HCT116 (cell line): Measurements from ENCODE around the gene NCDN. TPM values are rescaled to one million over a fixed set of nuclear protein-coding genes. Genes with fewer than 3 reads are reported as not detected.

ENCODE experiments used
- ATAC-seq: fragments of 200-7000 bp; cut with Tn5 transposase; 2 replicates; pipeline ENCODE4 v1.9.1; 2020; ENCODE audit warnings: mild to moderate bottlenecking, moderate library complexity
- BruUV-seq: library from RNA; stranded (reverse); fragments of 400-500 nt; replicated peaks from 2 replicates; lab custom pipeline; 2021; lab: Mats Ljungman, UMichigan
- CTCF ChIA-PET: fragments of 300-600 bp; sonication (Branson Sonifier 250); formaldehyde crosslinking; loops from one replicate; lab custom pipeline; 2021; ENCODE audit warnings: antibody characterized with exemption; lab: Charles Lee
- POLR2A ChIA-PET: fragments of 300-600, 350-600 bp; sonication (Branson Sonifier 250); formaldehyde crosslinking; loops from one replicate; lab custom pipeline; 2021; ENCODE audit warnings: antibody characterized with exemption; lab: Charles Lee
- RAD21 ChIA-PET, 2 experiments: fragments of 300-600 bp; sonication (Branson Sonifier 250); formaldehyde crosslinking; loops; one replicate each; lab custom pipeline; 2023; ENCODE audit warnings: low total read pairs in 2 of 2; ENCODE audit not compliant: uncharacterized antibody in 2 of 2, unreplicated experiment in 2 of 2, low non-redundant PET in 1 of 2; lab: Charles Lee
- DNase-seq: peaks from one replicate; pipeline ENCODE4 v3.0.0-alpha.2; 2010; ENCODE audit warnings: low read depth, low spot score
- H2AFZ ChIP-seq: fragments of 200-600 bp; shearing (Covaris generic), sonication (generic); 2 replicates; pipeline ENCODE4 v1.6.1; 2017; ENCODE audit warnings: low read depth, mixed run types, mixed read lengths, antibody characterized with exemption, low read length; ENCODE audit not compliant: poor library complexity, severe bottlenecking
- H3K27ac ChIP-seq: 2 replicates; pipeline ENCODE4 v1.5.1; 2012; ENCODE audit warnings: low read depth, low read length
- H3K27me3 ChIP-seq: fragments of 200-600 bp; sonication (generic); 2 replicates; pipeline ENCODE4 v1.6.1; 2016; ENCODE audit warnings: mixed run types, low read length, mixed read lengths; ENCODE audit not compliant: insufficient read depth
- H3K36me3 ChIP-seq, 2 experiments: fragments of 200-500 bp in 1 of 2; fragments of 200-600 bp in 1 of 2; sonication (Bioruptor generic) in 1 of 2; sonication (generic) in 1 of 2; 2 replicates each; pipeline versions ENCODE4 v1.5.1 to v1.6.1; 2014 to 2016; ENCODE audit warnings: low read length in 2 of 2, inconsistent platforms in 1 of 2, mixed read lengths in 1 of 2, mixed run types in 1 of 2; ENCODE audit not compliant: insufficient read depth in 2 of 2, control insufficient read depth in 1 of 2
- H3K4me1 ChIP-seq, 2 experiments: fragments of 200-600 bp in 1 of 2; sonication (generic) in 1 of 2; 2 replicates each; pipeline versions ENCODE4 v1.5.1 to v1.6.1; 2012 to 2017; ENCODE audit warnings: low read length in 2 of 2, inconsistent platforms in 1 of 2, mild to moderate bottlenecking in 1 of 2, mixed read lengths in 1 of 2, mixed run types in 1 of 2, moderate library complexity in 1 of 2; ENCODE audit not compliant: insufficient read depth in 2 of 2, control insufficient read depth in 1 of 2
- H3K4me2 ChIP-seq: fragments of 200-600 bp; sonication (generic); 2 replicates; pipeline ENCODE4 v1.6.1; 2017; ENCODE audit warnings: mixed run types, low read length, mixed read lengths
- H3K4me3 ChIP-seq, 2 experiments: fragments of 200-600 bp in 1 of 2; sonication (generic) in 1 of 2; replicated peaks in 1 of 2; 2 replicates each; pipeline ENCODE4 v1.5.1; 2011 to 2016; ENCODE audit warnings: low read length in 2 of 2, control low read depth in 1 of 2, low read depth in 1 of 2, mild to moderate bottlenecking in 1 of 2, mixed read lengths in 1 of 2, mixed run types in 1 of 2
- H3K79me2 ChIP-seq: fragments of 200-600 bp; sonication (generic); 2 replicates; pipeline ENCODE4 v1.6.1; 2017; ENCODE audit warnings: mild to moderate bottlenecking, mixed run types, low read length, moderate library complexity, mixed read lengths; ENCODE audit not compliant: insufficient read depth
- H3K9ac ChIP-seq: fragments of 200-600 bp; sonication (generic); 2 replicates; pipeline ENCODE4 v1.6.1; 2016; ENCODE audit warnings: low read length, mixed read lengths
- H3K9me2 ChIP-seq: fragments of 200-600 bp; sonication (generic), shearing (Covaris generic); 2 replicates; pipeline ENCODE4 v1.6.1; 2017; ENCODE audit warnings: mixed run types, mild to moderate bottlenecking, moderate library complexity; ENCODE audit not compliant: insufficient read depth
- H3K9me3 ChIP-seq, 2 experiments: fragments of 200-500 bp in 1 of 2; fragments of 200-600 bp in 1 of 2; sonication (Bioruptor generic) in 1 of 2; sonication (generic) in 1 of 2; 2 replicates each; pipeline ENCODE4 v1.6.1; 2014 to 2017; ENCODE audit warnings: low read length in 2 of 2, mixed read lengths in 2 of 2, inconsistent platforms in 1 of 2, low read depth in 1 of 2, mild to moderate bottlenecking in 1 of 2, mixed run types in 1 of 2, moderate library complexity in 1 of 2; ENCODE audit not compliant: control insufficient read depth in 1 of 2, insufficient read depth in 1 of 2
- H4K20me1 ChIP-seq: fragments of 200-600 bp; sonication (generic), shearing (Covaris generic); 2 replicates; pipeline ENCODE4 v1.6.1; 2017; ENCODE audit warnings: mixed run types, mild to moderate bottlenecking, moderate library complexity; ENCODE audit not compliant: insufficient read depth
- ATF3 ChIP-seq: IDR thresholded peaks from 2 replicates; pipeline ENCODE4 v1.6.1; 2012
- CEBPB ChIP-seq: IDR thresholded peaks from 2 replicates; pipeline ENCODE4 v1.6.1; 2012; ENCODE audit warnings: low read depth
- ELF1 ChIP-seq: IDR thresholded peaks from 2 replicates; pipeline ENCODE4 v1.6.1; 2012; ENCODE audit warnings: low read depth, borderline replicate concordance
- EZH2phosphoT487 ChIP-seq: fragments of 200-600 bp; IDR thresholded peaks from 2 replicates; pipeline ENCODE4 v1.6.1; 2018; ENCODE audit warnings: antibody characterized with exemption, borderline replicate concordance
- FOSL1 ChIP-seq: IDR thresholded peaks from 2 replicates; pipeline ENCODE4 v1.6.1; 2012; ENCODE audit warnings: low read depth
- JUND ChIP-seq: IDR thresholded peaks from 2 replicates; pipeline ENCODE4 v1.6.1; 2012
- MAX ChIP-seq: IDR thresholded peaks from 2 replicates; pipeline ENCODE4 v1.6.1; 2012
- POLR2A ChIP-seq: IDR thresholded peaks from 2 replicates; pipeline ENCODE4 v1.7.0; 2011; ENCODE audit warnings: borderline replicate concordance; ENCODE audit not compliant: insufficient read depth, insufficient read length; ENCODE audit errors: extremely low read depth
- REST ChIP-seq: IDR thresholded peaks from 2 replicates; pipeline ENCODE4 v1.6.1; 2012; ENCODE audit warnings: low read depth
- SIN3A ChIP-seq: IDR thresholded peaks from 2 replicates; pipeline ENCODE4 v1.6.1; 2012; ENCODE audit warnings: low read depth
- SP1 ChIP-seq: IDR thresholded peaks from 2 replicates; pipeline ENCODE4 v1.6.1; 2012; ENCODE audit warnings: low read depth
- TCF7L2 ChIP-seq: IDR thresholded peaks from 2 replicates; pipeline ENCODE4 v1.7.0; 2011; ENCODE audit warnings: borderline replicate concordance, inconsistent platforms; ENCODE audit not compliant: insufficient read depth, insufficient read length; ENCODE audit errors: extremely low read depth
- ZBTB33 ChIP-seq: IDR thresholded peaks from 2 replicates; pipeline ENCODE4 v1.6.1; 2011; ENCODE audit warnings: mild to moderate bottlenecking, low read length, moderate library complexity; ENCODE audit not compliant: insufficient replicate concordance; ENCODE audit errors: extremely low read depth
- ZFX ChIP-seq: fragments of 450-650 bp; IDR thresholded peaks from 2 replicates; pipeline ENCODE4 v1.6.1; 2017
- intact Hi-C: fragments of 100-400 bp; cut with micrococcal nuclease; formaldehyde crosslinking; loops from 2 replicates; pipeline ENCODE4 v1.10.0; 2022
- total RNA-seq: library from RNA; stranded (reverse); gene quantifications from one replicate; pipeline ENCODE4 v1.2.1, GENCODE V29; 2021; ENCODE audit not compliant: unreplicated experiment

NCDN gene
- total RNA-seq, 1 experiment from 2014 or later: 24.5 TPM

GRCh38 chr1:35605867-35606182 is 48.2 kb downstream of the NCDN start:
- no peak for ATAC-seq
- H3K36me3 ChIP-seq: peaks cover 47 to 53% of the 10 kb centered on the region in 2 experiments
- no peak for DNase-seq

More at GRCh38 chr1:35605867-35606182, 48.2 kb downstream of the NCDN start:
- RAD21 ChIA-PET: no interaction called here
- peaks cover 15% of the 10 kb centered on the region; the same call in 1 of the 2 replicates for H4K20me1 ChIP-seq
- H2AFZ ChIP-seq: no peak overlapping the region
- H3K9me2 ChIP-seq: no peaks in the 10 kb centered on the region
- POLR2A ChIA-PET: no interaction called here
- CTCF ChIA-PET: no interaction called here
- no peak overlapping the region for H3K9ac ChIP-seq
- no TSS peak for BruUV-seq
- H3K4me1 ChIP-seq: no peaks in the 10 kb centered on the region
- no peaks in the 10 kb centered on the region for H3K9me3 ChIP-seq
- H3K4me3 ChIP-seq: no peak overlapping the region
- no peak for TF ChIP-seq SIN3A
- TF ChIP-seq REST: no peak
- no peak for TF ChIP-seq ZBTB33
- no peak for TF ChIP-seq ELF1
- TF ChIP-seq MAX: no peak
- TF ChIP-seq FOSL1: no peak
- no peak for TF ChIP-seq ZFX
- TF ChIP-seq EZH2phosphoT487: no peak
- TF ChIP-seq JUND: no peak
- TF ChIP-seq SP1: no peak
- no peak for TF ChIP-seq POLR2A
- TF ChIP-seq CEBPB: no peak
- TF ChIP-seq TCF7L2: no peak
- TF ChIP-seq ATF3: no peak
- no peak overlapping the region for H3K4me2 ChIP-seq
- intact Hi-C loops: no loop called here
- no peak overlapping the region for H3K27ac ChIP-seq
- H3K27me3 ChIP-seq: no peaks in the 10 kb centered on the region
- peaks cover 68% of the 10 kb centered on the region for H3K79me2 ChIP-seq
